Activated CD4-positive, alpha-beta T cell treated with anti-CD3 and anti-CD28 coated beads for 48 hours (primary cell): ENCODE measurements around the gene SPATA13.

Experiments
- DNase-seq: peaks from one replicate; pipeline ENCODE4 v3.0.0-alpha.2; 2020

The SPATA13 gene

DNA sequence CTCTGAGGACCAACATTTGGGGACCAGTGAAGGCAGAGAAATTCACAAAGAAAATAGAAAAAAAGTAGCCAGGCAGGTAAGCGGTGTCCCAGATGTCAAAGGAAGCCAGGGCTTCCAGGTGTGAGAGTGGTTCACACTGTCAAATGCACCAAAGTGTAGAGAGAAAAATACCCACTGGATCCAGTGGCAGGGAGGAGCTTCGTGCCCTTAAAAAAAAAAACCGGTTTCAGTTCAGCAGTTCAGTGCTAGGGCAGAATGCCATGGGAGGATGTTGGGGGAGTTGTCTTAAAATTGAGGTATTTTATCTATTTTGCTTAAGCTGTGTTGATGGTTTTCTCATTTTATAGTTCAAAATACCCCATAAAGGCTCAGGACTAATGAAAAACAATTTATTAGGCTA lies 101.0 kb downstream of the SPATA13 start:
- DNase-seq: no peak

DNA sequence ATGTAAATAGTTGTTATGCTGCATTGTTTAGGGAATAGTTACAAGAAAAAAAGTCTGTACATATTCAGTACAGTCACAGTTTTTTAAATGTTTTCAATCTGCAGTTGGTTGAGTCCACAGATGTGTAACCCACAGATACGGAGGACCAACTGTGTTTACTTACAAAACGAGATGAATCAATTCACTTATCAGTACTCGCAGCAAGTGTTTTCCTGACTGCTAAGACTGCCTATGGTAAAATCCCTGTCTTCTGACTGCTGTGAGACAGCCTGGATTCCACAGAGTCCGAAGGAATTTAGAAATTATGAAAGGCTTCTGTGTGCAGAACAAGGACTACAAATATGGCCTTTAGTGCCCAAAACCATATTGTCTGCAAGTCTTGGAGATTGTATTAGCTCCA lies 103.1 kb downstream of the SPATA13 start:
- DNase-seq: no peak

DNA sequence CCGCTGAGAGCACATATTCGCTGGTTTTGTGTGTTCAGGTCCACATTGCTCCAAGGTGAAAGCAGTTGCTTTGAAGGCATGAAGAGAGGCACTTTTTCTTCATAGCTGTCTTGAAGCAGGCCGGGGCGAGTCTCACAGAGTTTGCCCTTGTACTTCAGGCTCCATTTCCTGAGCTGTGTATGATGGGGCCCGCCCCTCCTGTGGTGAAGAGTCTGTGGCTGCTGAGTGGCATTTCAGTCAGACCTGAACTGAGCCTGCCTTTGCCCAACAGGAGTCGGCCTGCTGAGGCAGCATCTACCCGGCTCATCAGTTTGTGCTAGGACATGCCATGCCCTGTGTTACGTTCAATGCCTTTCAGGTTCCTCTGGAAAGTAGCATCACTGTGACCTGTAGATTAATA lies 104.5 kb downstream of the SPATA13 start:
- peak; percentile 86 for DNase-seq

DNA sequence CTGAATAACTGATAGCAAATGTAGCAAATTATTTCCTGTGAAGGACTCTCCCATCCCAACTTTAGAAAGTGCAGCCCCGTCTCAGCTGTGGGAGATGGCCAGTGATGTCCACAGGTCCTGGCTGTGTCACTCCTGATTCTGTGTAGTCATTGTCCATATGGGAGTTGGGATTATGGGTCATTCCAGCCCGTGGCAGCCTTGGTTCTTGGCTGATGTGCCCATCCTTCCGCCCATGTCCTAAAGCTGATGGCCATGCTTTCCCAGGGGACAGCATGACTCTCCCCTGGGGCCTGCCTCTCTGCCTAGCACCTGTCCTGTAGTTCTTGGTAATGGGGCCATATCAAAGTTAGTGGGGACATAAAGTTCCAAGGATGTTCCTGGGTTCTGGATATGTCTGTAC lies 104.9 kb downstream of the SPATA13 start:
- no peak for DNase-seq

DNA sequence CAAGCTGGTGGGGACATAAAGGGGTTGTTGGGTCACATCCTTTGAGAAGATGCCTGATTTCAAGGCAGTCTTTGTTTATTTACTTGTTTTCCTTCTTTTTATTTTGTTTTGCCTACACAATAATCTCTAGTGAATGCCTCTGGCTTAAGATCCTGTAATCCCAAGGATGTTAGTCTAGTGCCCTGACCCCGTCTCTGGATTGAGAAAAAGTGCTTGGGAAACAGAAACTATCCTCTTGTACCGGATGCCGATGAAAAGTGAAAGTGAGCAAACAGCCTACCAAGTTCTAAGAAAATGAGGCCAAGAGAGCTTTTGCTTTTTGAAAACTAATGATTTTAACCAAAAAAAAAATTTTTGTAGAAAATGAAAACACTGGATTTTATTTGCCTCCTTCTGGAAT lies 106.8 kb downstream of the SPATA13 start:
- no peak for DNase-seq

DNA sequence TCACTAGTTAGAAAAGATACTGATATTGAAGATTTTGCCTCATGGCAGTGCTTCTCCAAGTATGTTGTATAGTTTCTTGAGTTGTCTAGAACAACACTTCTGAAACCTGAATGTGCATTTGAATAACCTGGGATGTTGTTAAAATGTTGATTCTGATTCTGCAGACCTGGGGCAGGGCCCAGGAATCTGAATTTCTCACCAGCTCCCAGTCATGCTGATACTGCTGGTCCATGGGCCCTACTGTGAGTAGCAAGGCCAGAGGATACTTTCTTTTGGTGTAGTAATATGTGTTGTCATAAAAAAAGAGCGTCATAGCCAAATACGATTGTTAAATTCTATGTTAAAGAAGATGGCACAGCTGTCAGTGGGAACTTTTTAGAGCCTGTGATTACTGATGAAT lies 107.3 kb downstream of the SPATA13 start:
- DNase-seq: peak; percentile 48

DNA sequence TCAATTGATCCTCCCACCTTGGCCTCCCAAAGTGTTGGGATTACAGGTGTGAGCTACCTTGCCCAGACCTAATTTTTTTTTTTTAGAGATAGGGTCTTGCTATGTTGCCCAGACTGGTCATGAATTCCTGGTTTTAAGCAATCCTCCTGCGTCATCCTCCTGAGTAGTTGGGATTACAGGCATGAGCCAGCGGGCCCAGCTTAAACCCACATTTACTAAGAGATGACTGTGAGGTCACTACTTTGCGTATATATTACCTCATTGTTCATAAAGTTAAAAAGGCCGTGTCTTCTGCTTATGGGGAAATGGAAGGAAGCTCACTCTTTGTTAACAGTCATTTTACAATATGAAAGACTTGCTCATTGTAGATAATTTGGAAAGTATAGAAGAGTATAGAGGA lies 109.3 kb downstream of the SPATA13 start:
- no peak for DNase-seq

DNA sequence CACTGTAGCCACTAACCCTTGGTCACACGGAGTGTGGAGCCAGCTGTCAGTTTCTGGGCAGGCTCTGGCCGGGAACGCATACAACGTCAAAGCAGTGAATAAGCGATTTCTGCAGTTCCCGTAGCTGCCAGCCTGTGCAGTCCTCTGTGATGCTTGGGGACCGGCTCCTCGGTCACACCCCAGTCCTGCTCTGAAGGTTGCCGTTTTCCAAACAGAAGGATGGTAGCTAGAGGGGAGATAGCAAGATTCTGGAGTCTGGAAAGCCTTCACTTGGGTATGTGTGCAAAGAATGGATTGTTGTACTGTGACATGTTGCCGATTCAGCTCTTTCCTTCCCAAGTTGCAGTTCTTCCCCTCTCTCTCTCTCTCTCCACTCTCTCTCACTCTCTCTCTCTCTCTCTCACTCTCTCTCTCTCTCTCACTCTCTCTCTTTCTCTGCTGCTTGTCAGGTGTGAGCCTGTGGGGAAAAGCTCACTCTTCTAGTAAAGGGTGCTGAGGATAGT lies 110.2 kb downstream of the SPATA13 start:
- peak; percentile 66 for DNase-seq

DNA sequence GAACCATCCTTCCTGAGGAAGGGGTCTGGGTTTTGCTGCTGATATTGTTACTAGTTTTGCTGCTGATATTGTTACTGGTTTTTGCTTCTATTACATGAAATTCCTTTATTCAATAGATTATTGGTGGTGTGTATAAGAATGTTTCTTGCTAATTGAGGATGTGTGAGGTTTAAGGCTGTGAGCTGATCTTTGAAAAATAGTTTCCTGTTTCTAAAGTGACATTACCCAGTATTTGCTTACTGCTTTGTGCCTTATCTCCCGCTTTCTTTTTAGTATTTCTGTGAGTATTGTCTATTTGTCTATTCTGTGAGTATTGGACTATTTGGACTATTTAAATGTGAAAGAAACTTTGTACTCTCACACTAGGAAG lies 110.7 kb downstream of the SPATA13 start:
- no peak for DNase-seq

DNA sequence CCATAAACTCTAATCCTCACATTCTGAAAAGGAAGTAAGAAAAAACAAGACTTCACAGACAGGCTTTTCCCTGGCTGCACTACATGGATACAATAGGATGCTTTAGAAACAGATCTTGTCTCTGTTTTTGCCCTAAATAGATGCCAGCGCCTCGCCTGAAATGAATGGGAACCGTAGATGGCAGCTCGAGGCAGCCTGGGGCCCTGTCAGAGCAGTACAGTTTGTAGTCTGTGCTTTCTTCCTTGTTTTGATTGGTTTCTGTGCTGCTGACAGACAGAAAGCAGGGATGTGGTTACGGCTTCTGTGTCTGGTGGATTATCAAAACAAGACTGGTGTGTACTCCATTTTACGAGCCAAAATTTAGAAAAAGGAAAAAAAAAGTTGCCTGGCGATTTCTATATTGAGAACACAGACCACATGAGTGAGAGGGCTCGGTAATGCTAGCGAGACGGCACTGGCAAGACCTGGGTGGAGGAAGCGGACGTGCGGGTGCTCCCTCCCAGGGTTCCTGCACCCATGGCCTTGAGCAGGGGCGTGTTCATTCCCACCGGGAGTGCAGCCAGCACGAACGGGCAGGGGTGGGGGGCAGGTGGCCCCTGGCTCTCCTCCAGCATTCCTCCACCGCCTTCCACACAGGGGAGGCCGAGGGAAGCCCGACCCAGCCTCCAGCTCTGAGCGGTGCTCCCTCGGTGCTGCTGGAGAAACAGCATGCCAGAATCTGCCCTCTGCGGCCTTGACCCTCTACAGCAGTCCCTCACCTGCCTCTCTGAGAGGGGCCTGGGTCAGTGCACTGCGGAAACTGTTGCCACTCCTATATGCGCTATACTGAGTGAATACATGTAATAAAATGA lies 111.3 kb downstream of the SPATA13 start:
- DNase-seq: peak; percentile 68

DNA sequence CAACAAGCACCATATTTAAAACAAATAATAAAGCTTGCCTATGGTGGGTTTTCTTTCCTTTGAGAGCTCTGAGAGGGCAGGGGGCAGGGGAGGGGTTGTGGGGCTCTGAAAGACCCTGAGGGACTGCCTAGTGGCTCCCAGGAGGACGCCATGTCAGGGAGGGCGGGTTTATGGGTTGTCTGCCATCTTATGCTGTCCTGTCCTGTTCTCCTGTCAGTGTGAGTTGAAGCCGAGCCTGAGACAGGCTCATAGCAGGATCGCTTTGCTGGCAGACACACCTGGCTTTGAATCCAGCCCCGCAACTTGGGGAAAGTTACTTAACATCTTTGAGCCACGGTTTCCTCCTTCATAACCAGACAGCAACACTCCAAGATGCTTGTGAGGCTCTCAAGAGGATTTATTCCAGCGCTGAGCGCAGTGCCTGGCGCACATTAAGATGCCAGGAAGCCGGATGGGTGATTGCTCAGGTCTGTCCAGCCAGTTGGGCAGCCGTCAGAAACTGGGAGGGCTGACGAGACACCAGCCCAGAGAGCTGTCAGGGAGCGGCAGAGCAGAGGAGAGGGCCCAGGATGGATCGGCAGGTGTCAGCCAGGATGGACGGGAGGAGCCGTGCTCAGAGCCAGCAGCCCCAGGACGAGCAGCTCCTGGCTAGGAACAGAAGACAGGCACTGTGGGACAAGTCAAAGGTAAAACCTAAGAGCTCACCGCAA lies 112.1 kb downstream of the SPATA13 start:
- DNase-seq: no peak

DNA sequence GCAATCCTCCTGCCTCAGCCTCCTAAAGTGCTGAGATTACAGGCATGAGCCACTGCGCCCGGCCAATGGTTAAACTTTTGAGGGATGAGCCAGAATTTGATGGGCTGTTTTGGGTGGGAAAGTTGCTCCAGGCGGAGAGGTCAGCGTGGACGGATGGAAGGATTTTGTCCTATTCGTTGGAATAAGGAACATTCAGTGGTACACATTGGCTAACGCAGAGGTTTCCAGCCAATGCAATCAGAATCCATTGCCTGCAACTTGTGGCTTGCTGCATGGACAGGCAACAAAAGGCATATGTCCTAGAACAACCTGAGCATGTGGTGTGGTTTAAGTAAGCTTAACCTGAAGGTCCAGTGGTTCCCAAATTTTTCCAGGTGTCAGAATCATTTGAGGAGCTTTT lies 113.4 kb downstream of the SPATA13 start:
- no peak for DNase-seq

DNA sequence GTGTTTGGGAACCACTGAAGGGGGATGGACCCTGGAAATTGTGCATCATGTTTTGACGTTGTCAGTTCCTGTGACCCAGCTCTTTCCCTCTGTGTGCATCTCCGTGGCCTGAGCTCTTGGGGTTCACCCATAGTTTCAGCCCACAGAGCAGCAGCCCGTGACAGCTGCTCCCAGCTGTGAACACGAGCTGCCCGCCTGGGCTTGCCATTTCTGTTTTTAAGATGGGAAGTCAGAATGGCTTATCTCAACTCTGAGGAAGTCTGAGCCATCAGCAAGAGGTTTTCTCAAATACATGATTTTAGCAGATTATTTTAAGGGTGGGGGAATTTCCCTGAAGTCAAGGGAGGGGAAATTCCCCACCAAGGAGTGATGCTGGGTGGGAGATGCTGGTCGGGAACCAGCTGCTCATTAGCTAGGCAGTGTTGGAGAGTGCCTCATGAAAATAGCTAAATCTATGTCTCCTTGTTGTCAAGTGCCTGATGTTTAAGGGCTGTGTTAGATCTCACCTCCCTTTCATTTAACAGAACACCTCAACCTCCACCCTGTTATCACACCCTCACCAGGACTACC lies 114.0 kb downstream of the SPATA13 start:
- peak; percentile 81 for DNase-seq

DNA sequence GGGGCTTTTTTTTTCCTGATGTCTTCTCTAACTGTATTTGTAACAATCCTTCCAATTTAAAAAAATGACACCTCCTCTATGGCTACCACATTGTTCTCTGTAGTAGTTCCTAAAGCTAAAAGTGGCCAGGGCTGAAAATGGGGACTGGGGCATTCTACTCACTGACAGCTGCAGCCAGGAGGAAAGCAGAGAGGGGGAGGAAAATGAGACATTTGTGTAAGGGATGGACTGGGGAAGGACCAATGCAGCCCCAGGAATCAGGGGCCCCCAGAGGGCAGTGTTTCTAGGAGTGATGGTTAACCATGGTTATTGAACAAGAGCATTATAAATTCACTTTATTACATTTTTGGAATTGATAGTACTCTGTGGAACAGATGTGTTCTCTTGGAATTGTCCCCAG lies 114.5 kb downstream of the SPATA13 start:
- no peak for DNase-seq

DNA sequence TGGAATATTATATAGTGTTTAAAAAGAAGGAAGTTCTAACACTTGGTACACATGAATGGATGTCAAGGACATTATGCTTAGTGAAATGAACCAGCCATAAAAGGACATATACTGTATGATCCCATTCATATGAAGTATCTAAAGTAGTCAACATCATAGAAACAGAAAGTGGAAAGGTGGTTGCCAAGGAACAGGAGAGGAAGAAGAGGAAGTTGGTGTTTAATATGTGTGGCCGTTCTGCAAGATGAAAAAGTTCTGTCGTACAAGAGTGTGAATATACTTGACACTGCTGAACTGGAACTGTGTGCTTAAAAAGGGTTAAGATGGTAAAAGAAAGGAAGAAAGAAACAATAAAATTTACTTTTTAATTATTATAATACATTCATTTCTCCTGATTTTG lies 115.8 kb downstream of the SPATA13 start:
- DNase-seq: no peak

DNA sequence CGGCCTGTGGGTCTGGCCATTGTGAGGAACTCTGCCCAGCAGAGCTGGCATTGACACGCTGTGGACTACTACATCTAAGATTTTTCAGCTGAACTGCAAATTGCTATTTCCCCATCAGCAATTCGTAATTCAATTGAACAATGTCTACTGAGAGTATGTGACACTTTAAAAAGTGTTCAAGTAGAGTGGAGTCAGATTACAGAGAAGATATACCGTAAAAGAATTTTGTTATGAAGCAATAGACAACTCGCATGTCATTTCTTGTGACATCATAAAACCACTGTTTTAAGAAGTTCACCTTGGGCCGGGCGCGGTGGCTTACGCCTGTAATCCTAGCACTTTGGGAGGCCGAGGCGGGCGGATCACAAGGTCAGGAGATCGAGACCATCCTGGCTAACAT lies 116.3 kb downstream of the SPATA13 start:
- no peak for DNase-seq

DNA sequence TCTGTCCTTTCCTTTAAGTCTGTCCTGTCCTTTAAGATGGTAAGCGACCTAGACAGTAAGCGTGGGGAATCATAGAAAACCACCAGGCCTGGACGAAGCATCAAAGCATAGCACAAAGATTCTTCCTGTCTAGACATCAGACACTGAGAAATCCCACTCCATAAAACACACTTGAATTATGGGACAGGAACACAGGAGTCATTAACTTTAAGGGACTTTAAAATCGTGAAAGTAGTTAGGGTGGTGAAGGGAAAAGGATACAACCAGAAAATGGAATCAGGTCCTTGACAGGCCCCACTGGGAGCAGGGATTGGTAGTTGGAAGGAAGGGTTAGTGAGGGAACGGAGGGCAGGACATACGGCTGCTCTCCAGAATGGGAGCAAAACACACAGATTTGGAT lies 117.2 kb downstream of the SPATA13 start:
- no peak for DNase-seq

DNA sequence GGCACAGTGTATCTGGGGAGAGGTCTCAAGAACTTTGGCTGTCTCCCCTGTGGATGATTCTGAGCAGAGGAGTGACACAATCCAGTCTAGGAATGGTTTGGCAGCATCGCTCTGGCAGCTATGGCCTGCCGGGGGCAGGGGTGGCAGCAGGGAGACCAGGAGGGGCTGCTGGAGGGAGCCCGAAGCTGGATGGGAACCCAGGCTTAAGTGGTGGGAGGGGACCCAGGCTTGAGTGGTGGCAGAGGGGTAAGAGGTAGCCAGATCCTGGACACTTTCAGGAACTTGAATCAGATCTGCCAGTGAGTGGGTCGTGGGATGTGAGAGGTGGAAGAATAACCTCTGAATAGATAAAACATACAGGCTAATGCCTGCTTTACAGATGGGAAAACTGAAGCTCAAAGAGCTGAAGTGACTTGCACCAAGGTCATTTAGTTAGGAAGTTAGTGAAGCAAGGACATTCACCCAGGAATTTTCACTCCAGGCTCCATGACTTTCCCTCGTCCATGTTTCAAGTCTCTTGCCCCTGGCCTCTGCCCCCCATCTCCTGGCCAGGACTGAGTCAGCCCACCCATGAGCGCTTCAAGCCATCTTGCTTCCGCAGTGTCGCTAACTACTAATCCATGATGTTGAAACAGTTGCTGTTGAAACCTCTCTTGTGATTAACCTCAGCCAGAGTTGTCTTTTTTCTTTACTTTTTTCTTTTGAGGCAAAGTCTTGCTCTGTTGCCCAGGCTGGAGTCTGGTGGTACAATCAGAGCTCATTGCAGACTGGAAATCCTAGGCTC lies 119.0 kb downstream of the SPATA13 start:
- DNase-seq: no peak

DNA sequence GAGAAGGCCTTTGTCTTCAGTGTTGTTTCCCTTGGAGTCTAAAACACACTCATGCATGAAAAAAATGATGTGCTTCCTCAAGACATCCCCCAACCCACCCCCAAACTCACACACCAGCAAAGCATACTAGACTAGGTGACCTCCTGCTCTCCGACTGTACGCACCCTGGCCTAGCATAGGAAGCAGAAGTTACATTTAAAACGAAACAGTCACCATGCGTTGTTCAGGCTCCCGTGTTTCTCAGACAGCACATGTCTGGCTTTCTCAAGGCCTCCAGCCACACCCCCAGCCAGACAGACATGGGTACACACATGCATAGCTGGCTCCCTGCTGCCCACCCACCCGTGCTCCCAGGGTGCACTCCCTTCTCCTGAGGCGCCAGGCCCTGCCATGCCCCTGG lies 120.2 kb downstream of the SPATA13 start:
- no peak for DNase-seq

DNA sequence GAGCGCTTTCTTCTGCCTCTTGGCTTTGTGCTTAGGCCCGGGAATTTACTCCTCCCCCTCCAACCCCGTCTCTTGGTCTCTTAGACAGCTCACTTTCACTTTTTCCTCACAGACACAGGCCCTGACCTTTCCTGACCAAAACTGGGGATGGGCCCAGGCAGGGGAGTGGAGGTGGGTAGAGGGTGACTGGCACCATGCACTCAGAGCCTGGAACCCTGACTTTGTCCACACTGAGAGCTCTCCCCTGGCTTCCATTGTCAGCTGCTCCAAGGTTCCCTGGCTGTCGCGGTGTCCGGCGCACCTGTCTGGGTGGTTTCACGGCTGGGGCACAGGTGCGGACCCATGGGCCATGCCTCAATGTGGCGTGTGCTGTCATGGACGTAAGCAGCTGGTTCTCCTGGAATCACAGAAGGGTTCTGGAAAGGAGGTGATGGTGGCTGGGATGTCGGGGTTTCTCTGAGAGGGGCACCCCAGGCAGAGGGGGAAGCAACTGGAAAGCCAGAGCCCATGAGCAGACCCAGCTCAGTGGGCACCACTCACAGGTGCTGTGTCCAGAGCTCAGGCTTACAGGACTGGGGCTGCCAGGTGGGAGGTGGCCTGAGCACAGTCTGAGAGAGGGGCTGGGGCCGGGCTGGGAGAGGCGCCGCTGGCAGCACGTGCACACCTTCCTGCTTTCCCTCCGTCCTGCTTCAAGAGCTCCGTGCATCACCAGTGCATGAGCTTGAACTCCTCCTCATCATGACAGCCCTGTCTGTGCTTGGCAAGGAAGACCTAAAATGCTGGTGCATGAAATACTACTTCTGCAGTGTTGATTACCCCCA lies 120.9 kb downstream of the SPATA13 start:
- DNase-seq: no peak

DNA sequence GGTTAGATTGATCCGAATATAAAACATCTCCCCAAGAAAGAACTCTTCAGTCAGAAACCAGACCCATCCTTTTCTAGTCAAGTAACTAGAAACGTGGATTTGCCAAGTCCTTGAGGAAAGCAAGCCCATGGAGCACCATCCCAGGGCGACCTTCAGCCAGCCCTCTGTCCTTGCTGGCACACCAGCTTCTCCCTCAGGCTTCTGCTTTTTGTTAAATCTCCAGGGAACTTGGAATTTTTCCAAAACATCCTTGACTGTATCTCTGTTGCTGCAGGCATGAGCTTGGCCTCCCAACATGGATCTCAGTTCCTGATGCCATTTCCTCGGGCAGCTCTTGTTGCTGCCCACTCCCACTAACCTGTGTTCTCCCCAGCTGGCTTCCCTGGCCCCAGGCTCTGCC lies 121.7 kb downstream of the SPATA13 start:
- DNase-seq: no peak

DNA sequence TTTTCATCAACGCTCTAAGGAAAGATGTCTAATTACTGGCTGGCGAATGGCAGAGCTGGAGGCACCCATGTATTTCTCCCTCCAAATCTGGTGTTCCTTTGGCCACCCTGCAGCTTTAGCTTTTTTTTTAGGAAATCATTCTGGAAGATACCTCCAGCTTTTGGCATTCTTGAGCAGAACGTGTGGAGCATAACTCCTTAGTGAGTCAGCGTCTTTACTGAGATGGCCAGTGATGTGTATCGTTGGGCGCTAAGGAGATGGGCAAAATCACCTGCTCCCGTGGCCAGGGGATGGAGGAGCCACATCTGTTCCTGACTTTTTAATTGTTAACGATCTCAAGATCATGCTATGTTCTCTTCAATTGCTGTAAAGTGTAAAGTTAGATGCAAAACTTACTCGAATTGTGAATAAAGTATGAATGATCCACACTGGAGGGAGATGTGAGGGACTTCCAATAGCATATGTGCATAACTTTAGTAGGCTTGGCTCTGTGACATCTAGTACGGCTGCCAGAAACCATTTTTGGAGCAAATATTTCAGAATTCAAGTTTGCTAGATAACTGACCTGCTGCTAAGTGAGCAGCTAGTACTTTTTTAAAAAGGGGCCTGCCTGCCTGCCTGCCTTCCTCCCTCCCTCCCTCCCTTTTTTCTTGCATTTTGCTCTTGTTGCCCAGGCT lies 124.5 kb downstream of the SPATA13 start:
- DNase-seq: no peak
